ENCODE data around the gene UCHL1.

UCHL1 gene

DNA sequence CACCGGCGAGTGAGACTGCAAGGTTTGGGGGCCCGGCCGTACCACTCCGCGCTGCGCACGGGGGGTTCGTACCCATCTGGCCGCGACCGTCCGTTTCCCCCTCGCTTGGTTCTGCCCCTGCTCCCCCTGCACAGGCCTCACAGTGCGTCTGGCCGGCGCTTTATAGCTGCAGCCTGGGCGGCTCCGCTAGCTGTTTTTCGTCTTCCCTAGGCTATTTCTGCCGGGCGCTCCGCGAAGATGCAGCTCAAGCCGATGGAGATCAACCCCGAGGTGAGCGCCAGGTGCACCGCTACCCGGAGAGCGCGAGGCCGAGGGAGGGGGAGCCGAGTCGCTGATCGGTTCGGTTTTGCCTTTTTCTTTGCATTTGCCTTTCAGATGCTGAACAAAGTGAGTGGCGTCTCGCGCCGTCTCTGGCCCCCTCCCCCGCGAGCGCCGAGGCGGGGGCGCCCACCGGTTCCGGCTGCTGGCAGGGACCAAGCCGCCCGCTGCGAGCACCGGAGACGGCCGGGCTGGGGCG, at the start of gene UCHL1:
TSS of gene UCHL1 (plus strand) at position 189 of the 517 bp plus-strand sequence. CDS start at position 238, 49 bp downstream.
- no peak for DNase-seq (ENCODE audit: low read depth, low spot score)

DNA sequence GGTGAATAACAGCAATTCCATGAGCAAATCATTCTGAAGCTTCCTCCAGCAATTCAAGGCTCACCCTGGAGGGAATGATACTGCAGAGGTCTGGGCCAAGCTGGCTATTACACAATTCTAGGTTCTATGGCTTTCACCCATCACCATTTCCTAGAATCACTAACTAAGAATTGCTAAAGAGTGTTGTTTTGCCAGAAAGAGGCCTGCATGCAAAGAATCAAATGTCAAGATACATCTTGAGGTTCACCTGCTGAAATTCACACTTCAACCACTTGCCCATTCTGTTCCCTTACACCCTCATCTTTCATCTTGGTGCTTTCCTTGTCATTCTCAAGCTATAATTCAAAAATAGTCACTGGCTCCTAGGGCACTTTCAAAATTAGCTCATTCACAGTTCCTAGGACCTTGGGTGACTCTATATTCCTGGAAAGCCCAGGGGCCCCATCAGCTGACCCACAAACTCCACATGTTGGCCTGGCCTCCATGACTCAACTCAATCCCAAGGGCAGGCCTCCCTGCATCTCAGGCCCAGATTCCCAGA, 49.4 kb upstream of the UCHL1 start:
- DNase-seq (ENCODE audit: low read depth, low spot score), result no peak

DNA sequence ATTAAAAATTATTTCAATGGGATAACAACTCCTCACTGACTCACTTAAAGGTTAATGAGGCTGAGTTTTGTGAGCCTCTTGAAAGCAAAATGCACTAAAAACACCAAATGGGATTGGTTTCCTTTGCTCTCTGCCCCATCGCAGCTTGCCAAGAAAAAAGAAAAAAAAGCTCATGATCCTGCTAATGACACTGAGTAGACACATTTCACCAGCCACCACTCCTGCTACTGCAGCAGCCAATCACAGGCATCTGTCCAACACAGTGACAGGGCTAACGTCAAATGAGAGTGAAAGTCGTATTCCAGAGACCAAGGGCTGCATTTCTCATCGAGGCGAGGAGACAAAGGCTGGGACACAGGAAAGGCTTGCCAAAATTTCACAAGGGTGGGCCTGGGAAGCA, 47.5 kb upstream of the UCHL1 start:
- DNase-seq (ENCODE audit: low read depth, low spot score), result no peak

DNA sequence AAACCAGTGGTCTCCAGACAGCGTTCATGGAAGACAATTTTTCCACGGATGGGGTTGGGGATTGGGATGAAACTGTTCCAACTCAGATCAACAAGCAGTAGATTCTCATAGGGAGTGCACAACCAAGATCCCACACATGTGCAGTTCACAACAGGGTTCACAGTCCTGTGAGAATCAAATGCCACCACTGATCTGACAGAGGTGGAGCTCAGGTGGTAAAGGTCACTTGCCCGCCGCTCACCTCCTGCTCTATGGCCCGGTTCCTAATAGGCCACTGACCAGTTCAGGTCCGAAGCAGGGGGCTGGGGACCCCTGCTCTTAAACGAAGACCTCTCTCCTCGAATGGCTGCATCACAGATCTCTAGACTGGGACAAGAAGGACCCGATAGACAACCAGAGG, 46.8 kb upstream of the UCHL1 start:
- DNase-seq (ENCODE audit: low read depth, low spot score), result no peak

DNA sequence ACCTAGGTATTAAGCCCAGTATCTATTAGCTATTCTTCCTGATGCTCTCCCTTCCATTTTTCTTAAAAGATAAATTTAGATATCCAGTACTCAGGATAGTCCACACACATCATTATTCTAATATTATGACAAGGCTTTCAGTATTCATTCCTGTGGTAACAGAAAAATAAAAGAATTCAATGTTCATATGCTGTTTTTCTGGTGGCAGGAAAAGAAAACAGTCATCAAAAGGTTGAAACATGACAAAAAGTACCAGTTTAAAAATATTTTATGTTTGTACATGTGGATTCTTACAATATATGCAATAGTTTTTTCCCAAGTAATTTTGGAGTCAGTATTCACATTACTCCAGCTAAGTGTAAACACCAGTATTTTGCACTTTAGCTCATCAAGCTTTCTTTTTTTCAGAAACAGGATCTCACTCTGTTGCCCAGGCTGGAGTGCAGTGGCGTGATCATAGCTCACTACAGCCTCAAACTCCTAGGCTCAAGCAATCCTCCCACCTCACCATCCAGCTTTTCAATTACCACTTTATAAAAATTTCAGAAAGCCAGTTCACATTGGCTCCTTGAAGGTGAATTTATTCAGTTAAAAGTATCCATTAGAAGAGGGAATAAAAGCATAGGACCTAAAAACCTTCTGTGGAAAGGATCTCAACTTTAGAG, 44.6 kb upstream of the UCHL1 start:
- no peak for DNase-seq (ENCODE audit: low read depth, low spot score)

DNA sequence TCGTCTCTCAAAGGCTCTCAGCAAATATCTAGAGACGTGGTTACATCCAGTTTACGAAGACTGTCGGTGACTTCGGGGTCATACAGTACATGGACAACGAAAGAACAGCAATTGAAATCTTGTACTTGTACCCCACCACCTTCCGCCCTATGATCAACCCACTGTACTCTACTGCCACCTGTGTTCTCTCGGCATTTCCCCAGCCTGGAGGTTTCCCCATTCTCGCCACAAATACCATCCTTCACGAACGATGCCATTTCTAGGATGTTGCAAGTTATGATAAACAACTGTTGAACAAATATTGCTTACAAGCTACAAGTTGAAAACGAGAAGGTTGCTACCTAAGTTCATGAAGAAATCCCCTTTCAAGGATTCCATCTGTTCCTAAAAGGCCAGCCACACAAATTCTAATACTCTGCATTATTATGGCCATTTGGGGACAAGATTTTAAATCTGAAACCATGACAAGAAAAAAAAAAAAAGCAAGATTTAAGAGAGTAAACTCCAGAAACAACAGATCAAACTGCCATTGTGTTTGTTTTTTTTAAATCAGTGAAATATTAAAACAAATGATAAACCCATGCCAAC, 44.0 kb upstream of the UCHL1 start:
- DNase-seq (ENCODE audit: low read depth, low spot score), result no peak

DNA sequence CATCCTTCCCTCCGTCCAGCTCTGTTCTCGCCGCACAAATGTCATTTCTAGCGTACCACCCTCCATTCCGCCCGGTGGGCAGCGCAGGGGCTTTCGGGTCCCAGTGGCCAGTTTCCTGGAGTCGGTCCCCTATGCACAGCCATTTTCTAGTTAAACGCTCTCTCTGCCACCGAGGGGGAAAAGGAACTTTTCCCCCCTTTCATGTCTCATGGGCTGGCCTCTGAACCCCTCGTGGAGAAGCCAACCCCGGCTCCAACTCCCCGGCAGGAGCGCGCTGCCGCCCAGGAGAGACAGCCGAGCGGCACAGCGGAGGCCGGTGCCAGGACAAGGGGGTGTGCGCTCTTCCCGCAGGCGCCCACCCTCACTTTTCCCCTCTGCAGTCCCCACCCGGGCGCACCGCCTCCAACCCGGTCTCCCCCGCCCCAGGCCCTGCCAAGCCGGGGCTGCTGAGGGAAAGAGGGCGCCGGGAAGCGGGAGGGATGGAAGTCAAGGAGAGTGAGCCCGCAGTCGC, 43.0 kb upstream of the UCHL1 start:
- DNase-seq (ENCODE audit: low read depth, low spot score), result no peak

DNA sequence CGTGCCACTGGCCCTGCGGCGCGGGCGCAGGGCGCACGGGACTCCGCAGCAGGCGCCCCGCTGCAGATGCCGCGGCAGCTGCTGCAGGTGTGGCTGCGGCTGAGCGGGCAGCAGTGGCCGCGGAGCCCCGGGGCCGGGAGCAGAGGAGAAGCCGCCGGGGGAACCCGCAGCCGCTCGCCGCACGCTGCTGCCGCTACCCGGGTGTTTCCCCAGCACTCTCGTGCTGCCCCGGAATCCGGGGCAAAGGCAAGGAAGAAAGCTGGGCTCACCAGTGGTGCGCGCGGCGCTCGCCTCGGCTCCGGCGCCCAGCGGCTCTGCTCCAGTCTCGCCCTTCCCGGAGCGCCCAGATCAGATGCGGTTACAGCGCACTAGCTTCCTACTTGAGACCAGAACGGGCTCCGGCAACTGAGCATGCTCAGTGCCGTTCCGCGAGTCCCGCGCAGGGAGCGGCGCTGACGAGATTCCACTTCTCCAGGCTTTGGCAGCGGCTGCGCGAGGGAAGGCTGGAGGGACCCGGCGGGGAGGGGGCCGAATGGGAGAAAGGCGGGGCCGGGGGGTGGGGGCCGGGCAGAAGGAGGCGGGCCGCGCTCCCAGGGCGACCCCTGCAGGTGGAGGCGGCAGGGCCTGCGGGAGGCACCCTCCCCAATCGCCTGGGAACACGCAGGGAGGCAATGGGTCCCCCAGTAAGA, 42.4 kb upstream of the UCHL1 start, which contains the start of gene APBB2:
TSS of gene APBB2 (minus strand) at position 407 of the 689 bp plus-strand sequence. CDS start 181,288 bp downstream, outside the sequence.
- peak; percentile 95 for DNase-seq (ENCODE audit: low read depth, low spot score)

DNA sequence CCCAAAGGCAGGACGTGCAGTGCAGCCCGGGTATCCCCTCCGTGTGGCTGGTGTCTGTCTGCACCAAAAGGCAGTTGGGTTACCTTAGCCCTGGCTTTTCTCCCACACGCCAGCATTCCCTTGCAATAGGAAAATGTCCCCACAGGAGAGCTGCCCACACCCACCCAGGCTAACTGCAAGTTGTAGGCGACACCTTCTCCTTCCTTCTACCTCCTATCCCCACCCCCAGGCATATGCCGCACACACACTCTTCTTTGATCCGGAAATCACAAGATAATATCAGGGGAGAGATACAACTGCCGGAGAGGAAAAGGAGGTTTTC, 41.9 kb upstream of the UCHL1 start:
- DNase-seq (ENCODE audit: low read depth, low spot score), result no peak

DNA sequence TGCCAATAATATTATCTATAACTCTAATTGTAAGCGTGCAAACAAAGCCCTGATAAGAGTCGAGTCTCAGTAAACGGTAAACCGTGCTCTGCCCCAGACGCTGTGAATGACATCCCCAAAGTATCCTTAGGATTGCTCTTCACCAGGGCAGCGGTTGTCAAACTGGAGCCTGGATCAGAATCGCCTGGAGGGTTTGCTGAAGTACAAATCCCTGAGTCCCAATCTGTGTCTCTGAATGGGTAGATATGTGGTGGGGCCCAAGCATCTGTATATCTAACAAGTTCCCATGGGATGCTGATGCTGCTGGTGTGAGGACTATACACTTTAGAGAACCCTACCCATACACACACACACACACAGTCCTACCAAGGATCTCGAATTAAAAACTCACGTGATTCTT, 41.6 kb upstream of the UCHL1 start:
- DNase-seq (ENCODE audit: low read depth, low spot score), result no peak

DNA sequence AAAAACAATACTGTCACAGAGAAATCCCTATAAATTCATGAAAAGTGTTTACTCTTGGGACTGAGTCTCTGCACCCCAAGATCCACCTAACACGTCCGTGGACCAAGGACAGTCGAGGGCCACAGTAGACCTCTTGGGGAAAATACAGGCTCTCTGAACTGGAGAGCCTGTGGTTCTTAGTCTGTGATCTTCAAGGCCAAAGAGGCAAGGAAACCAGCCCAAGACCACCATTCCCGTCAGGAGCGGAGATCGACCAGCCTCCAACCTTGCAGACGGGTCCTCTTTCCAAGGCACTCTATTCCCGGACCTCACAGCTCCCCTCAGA, 40.8 kb upstream of the UCHL1 start:
- DNase-seq (ENCODE audit: low read depth, low spot score), result no peak

DNA sequence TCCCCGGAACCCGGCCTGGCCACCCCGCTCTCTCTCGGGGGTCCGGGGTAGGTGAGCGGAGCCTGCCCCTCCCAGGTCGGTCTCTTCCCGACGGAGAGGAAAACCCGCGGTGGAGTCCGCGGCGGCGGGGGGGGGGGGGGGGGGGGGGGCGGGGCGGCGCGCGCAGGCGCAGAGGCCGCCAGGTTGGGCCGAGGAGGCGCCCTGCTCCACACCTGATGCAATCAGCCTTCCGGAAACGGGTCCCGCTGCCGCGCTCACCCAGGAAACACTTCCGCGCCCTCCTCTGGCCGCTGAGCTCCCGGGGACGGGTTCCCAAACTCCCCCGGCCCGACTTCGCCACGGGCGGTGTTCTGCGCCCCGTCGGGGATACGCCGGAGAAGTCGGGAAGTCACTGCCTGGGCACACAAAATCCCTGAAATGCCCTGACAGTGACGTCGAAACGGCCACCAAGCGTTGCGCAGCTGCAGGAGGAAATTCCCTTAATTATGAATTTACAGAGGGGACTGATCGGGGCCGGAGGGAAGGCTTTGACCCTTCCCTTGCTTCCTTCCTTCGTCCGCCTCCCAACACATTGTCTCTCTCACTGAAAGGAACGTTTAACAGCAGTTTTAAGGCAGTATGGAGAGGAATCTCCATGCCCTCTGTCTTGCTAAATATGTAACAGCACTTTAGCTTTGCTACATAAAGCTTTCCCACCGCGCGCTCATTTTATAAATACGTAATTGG, 40.3 kb upstream of the UCHL1 start:
- DNase-seq (ENCODE audit: low read depth, low spot score), result no peak

DNA sequence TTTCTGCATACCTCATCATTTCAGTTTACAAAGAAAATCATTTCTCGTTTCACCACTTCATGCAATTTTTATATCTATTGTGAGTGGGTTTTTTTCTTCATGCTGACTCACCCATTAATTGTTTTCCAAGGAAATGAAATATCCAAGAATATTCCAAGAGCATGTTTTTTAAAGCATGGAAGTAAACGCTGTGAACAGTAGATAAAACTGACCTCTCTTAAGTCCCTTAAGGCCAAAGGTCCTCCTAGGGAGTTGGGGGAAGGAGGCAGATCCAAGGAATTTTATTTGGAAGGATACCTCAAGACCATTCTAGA, 39.8 kb upstream of the UCHL1 start:
- no peak for DNase-seq (ENCODE audit: low read depth, low spot score)

DNA sequence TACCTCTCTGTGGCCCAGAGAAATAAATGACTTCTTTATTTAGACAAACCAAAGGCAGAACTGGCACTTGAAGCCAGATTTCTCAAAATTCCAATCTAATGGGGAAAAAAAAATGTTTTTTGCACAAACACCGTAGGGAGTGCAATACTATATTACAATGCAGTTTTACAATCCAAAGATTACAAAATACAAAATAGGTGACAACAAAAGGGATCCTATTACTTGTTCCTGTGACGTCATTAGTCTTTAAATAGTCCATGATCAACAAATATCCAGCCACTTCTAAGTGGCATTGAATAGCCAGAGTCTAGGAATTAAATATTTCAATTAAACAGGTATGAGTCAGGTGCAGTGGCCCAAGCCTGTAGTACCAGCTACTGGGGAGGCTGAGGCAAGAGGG, 39.4 kb upstream of the UCHL1 start:
- DNase-seq (ENCODE audit: low read depth, low spot score), result no peak

DNA sequence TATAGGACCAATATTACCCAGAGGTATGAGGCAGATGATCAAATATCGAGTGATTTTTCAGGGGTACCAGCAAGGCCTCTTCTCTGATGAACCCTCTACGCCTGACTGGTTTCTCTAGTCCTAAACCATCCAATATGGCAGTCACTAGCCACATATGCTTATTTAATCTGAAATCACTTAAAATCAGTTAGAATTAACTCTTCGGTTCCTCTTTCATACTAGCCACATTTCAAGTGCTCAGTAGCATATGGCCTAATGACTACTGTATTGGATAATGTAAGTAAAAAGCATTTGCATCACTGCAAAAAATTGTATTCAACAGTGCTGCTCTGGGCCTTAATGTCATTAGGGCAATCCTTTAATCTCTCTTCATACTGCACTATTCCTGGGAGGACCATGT, 38.0 kb upstream of the UCHL1 start:
- DNase-seq (ENCODE audit: low read depth, low spot score), result no peak

DNA sequence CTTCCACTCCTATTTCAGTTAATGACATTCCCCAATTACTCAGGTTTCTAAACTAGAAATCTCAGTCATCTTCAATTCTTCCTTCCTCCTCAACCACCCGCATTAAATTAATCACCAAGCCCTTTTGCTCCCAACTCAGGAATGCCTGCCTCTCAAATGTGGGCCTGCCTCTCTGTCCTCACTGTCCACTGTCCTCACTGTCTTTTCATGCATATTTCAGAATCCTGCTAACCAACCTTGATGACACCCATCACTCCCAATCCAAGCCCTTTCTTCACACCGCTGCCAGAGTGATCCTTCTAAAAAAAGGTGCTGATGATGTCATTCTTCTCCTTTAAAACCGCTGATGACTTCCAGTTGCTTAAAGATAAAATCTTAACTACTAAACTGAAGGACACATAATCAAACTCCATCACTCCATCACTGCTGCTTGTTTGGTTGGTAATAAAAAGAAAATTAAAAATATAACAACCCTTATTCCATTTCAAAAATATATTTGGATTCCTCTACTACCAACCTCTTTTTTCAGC, 37.2 kb upstream of the UCHL1 start:
- DNase-seq (ENCODE audit: low read depth, low spot score), result no peak

DNA sequence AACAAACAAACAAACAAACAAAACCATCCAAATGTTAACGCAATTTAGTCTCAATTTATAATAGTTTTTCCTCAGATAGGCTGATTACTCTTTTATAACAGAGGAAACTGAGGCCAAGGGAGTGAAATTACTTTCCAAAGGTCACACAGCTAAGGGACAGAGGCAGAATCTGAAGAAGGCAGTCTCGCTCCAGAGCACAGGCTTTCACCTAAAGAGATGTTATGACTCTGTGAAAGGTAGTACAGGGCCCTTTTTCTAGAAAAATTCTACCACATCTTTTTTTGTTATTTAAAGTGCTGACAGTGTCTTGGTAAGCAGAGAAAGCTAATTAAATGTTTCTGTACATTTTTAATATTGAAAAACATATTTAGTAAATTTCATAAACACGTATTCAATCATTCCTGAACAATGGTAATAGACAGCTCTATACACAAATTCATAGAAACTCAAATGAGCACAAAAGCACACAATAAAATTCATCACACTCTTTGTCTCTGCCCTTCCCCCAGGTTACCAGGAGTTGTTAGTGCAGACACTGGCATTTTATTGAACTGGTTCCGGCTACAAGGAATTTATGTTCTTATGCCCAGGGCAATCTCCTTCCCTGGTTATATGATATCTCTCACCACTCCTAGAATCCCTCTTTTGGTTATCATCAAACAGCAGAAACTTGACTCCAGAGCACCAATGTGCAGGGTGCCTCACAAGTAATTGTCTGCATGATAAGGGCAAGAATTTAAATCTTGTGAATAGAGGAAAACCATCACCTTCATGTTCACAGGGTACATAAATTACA, 34.7 kb upstream of the UCHL1 start:
- no peak for DNase-seq (ENCODE audit: low read depth, low spot score)

DNA sequence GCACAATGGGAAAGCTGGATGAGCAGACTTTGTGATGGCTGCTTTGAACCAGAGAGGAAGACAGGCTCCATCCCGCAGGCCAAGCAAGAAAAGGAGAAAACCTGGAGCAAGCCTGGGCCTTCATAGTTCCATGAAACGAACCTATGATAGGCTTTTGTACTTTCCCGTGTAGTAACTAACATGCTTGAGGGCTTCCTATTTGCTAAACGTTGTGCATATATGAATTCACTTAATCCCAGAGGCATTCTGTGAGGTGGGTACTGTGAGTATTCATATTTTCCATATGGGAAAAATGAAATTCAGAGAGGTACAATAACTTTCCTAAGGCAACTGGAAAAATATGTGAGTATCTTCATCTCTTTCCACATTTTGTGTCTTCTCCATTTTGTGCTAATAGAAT, 28.8 kb upstream of the UCHL1 start:
- DNase-seq (ENCODE audit: low read depth, low spot score), result no peak

DNA sequence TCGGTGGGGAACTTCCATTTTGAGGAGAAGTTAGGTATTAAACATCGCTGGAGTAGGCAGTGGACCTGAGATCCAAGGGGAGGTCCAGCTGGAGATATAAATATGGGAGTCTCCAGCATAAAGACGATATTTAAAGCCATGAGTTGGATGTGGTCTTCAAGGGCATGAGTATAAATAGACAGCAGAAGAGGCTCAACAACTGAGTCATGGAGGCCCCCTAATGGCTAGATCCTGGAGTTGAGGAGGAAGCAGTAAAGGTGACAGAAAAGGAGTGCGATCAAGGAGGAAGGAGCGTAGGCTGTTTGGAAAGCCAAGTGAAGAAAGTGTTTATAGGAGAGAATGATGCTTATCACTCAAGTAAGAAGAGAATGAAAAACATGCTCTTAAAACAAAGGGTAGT, 24.3 kb upstream of the UCHL1 start:
- DNase-seq (ENCODE audit: low read depth, low spot score), result no peak

DNA sequence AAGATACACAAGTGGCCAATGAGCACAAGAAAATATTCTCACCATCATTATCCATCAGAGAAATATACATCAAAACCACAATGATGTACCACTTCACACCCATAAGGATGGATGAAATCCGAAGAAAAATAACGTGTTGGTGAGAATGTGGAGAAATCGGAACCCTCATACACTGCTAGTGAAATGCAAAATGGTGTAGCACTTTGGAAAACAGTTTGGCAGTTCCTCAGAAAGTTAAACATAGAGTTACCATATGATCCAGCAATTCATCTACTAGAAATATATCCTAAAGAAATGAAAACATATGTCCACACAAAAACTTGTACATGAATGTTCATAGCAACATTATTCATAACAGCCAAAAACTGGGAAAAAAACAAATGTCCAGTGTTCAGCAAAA, 23.9 kb upstream of the UCHL1 start:
- no peak for DNase-seq (ENCODE audit: low read depth, low spot score)

DNA sequence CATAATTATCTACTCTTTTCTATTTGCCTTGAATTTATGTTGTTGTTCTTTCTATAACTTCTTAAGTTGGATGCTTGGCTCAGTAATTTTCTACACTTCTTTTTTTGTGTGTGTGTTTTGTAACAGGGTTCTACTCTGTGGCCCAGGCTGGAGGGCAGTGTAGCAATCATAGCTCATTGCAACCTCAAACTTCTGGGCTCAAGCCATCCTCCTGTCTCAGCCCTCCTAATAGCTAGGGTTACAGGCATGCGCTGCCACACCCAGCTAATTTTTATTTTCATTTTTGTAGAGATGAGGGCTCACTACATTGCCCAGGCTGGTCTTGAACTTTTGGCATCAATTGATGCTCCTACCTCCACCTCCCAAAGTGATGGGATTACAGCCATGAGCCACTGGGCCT, 20.7 kb upstream of the UCHL1 start:
- no peak for DNase-seq (ENCODE audit: low read depth, low spot score)
